Hepatocyte (in vitro differentiated cells): ENCODE results near the gene ABCC3. TPM values are rescaled to one million over a fixed set of nuclear protein-coding genes. Genes with fewer than 3 reads are reported as not detected.
A peak's percentile ranks its signal among the peaks of the same experiment; 100 is the strongest.

Source experiments
- DNase-seq: peaks from one replicate; pipeline ENCODE4 v3.0.0-alpha.2; 2016; ENCODE audit warnings: low spot score
- H2AFZ ChIP-seq: fragments of 200-600 bp; sonication (generic); 2 replicates; pipeline ENCODE4 v1.6.0; 2016; ENCODE audit warnings: antibody characterized with exemption, mild to moderate bottlenecking
- H3K27ac ChIP-seq: fragments of 200-600 bp; sonication (generic); 2 replicates; pipeline ENCODE4 v1.5.1; 2016; ENCODE audit warnings: mild to moderate bottlenecking
- H3K27me3 ChIP-seq: fragments of 200-600 bp; sonication (generic); 2 replicates; pipeline ENCODE4 v1.6.1; 2016
- H3K36me3 ChIP-seq: fragments of 200-600 bp; sonication (generic); replicated peaks from 2 replicates; pipeline ENCODE4 v1.5.1; 2016; ENCODE audit warnings: low read depth; ENCODE audit not compliant: insufficient read depth
- H3K4me1 ChIP-seq: fragments of 200-600 bp; sonication (generic); 2 replicates; pipeline ENCODE4 v1.5.1; 2016; ENCODE audit warnings: mild to moderate bottlenecking, moderate library complexity; ENCODE audit not compliant: insufficient read depth
- H3K4me2 ChIP-seq: fragments of 200-600 bp; sonication (generic); 2 replicates; pipeline ENCODE4 v1.6.0; 2016
- H3K4me3 ChIP-seq: fragments of 200-600 bp; sonication (generic); 2 replicates; pipeline ENCODE4 v1.5.1; 2016; ENCODE audit warnings: mild to moderate bottlenecking
- H3K79me2 ChIP-seq: fragments of 200-600 bp; sonication (generic); 2 replicates; pipeline ENCODE4 v1.6.0; 2017; ENCODE audit warnings: mild to moderate bottlenecking
- H3K9me2 ChIP-seq: fragments of 200-600 bp; sonication (generic); replicated peaks from 2 replicates; pipeline ENCODE4 v1.6.0; 2017; ENCODE audit warnings: mild to moderate bottlenecking; ENCODE audit not compliant: insufficient read depth
- H3K9me3 ChIP-seq: fragments of 200-600 bp; sonication (generic); 2 replicates; pipeline ENCODE4 v1.5.1; 2016; ENCODE audit warnings: low read depth, mild to moderate bottlenecking
- H4K20me1 ChIP-seq: fragments of 200-600 bp; sonication (generic); 2 replicates; pipeline ENCODE4 v1.6.0; 2016; ENCODE audit warnings: mild to moderate bottlenecking; ENCODE audit not compliant: insufficient read depth, poor library complexity, severe bottlenecking
- EZH2 ChIP-seq: fragments of 200-600 bp; sonication (generic); IDR thresholded peaks from 2 replicates; pipeline ENCODE4 v1.6.1; 2016; ENCODE audit warnings: antibody characterized with exemption, mild to moderate bottlenecking, borderline replicate concordance
- EZH2phosphoT487 ChIP-seq: fragments of 200-600 bp; sonication (generic); IDR thresholded peaks from one replicate; pipeline ENCODE4 v1.6.1; 2018; ENCODE audit warnings: antibody characterized with exemption, mild to moderate bottlenecking, low read depth, moderate library complexity; ENCODE audit not compliant: unreplicated experiment, severe bottlenecking
- WGBS: methylation state at CpG from one replicate; pipeline ENCODE4 v1.1.6; 2016; ENCODE audit warnings: low lambda C conversion rate; ENCODE audit errors: missing lambda C conversion rate; 5-methylcytosine and 5-hydroxymethylcytosine counted together
- polyA plus RNA-seq: library from polyadenylated mRNA; unstranded; fragments of >200 nt; fragmentation: Nextera tagmentation; extraction: Ambion mirVana; gene quantifications from 2 replicates; pipeline ENCODE4 v1.2.1, GENCODE V29; 2016
- total RNA-seq: library from RNA; depleted of rRNA; stranded (reverse); fragments of >200 nt; gene quantifications from 2 replicates; pipeline ENCODE4 v1.2.3, GENCODE V29; 2014
- TF ChIP-seq, protein P1 (sequence below): fragments of 200-600 bp; sonication (generic); IDR thresholded peaks from 2 replicates; pipeline ENCODE4 v1.5.1; 2016; ENCODE audit warnings: antibody characterized with exemption, mild to moderate bottlenecking; ENCODE audit not compliant: poor library complexity

ABCC3 gene
- total and polyA plus RNA-seq, 2 experiments from 2014 or later = 16.9 to 18.1 TPM

DNA sequence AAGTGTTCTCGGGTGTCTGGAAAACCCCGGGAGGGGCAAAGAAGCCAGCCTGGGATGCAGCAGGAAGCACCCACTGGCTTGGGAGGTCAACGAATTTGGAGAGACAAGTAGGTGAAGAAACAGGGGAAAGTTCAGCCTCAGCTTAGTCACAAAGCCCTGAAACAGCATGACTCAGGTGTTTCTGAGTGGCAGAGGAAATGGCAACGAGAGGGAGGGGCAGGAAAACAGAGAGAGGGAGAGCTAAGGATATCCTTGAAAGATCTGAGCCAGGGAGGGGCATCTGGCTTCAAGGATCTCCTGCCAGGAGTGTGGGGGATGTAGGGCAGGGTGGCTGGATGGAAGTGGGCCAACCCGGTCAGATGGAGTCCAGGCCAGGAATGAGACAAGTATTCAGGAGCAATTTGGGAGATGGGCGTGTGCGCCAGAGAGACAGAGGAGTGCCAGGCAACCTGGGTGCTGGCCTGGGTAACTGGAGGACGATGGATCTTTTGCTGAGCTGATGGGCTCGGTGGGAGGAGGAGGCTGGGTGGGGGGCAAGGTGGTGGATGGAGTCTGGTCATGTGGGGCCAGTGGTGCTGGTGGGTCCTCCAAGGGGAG, 27.2 kb downstream of the ABCC3 start:
- no peaks in the 10 kb centered on the region for H3K27me3 ChIP-seq
- peak; percentile 80 for DNase-seq
- no peaks in the 10 kb centered on the region for H3K36me3 ChIP-seq
- H3K4me2 ChIP-seq = peak overlapping the region; percentile 18
- no peaks in the 10 kb centered on the region for H3K79me2 ChIP-seq
- no peaks in the 10 kb centered on the region for H3K9me2 ChIP-seq
- peak overlapping the region; percentile 81 for H3K27ac ChIP-seq
- H2AFZ ChIP-seq = no peak overlapping the region
- peaks cover 22% of the 10 kb centered on the region for H3K4me1 ChIP-seq
- TF ChIP-seq, protein P1, sequence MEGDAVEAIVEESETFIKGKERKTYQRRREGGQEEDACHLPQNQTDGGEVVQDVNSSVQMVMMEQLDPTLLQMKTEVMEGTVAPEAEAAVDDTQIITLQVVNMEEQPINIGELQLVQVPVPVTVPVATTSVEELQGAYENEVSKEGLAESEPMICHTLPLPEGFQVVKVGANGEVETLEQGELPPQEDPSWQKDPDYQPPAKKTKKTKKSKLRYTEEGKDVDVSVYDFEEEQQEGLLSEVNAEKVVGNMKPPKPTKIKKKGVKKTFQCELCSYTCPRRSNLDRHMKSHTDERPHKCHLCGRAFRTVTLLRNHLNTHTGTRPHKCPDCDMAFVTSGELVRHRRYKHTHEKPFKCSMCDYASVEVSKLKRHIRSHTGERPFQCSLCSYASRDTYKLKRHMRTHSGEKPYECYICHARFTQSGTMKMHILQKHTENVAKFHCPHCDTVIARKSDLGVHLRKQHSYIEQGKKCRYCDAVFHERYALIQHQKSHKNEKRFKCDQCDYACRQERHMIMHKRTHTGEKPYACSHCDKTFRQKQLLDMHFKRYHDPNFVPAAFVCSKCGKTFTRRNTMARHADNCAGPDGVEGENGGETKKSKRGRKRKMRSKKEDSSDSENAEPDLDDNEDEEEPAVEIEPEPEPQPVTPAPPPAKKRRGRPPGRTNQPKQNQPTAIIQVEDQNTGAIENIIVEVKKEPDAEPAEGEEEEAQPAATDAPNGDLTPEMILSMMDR = no peak
- TF ChIP-seq EZH2 (no peak), EZH2phosphoT487 (no peak)
- 62% methylated on average over 9 of the region's 9 CpGs for WGBS
- H3K9me3 ChIP-seq = no peaks in the 10 kb centered on the region
- no peaks in the 10 kb centered on the region for H4K20me1 ChIP-seq
- H3K4me3 ChIP-seq = no peak overlapping the region

DNA sequence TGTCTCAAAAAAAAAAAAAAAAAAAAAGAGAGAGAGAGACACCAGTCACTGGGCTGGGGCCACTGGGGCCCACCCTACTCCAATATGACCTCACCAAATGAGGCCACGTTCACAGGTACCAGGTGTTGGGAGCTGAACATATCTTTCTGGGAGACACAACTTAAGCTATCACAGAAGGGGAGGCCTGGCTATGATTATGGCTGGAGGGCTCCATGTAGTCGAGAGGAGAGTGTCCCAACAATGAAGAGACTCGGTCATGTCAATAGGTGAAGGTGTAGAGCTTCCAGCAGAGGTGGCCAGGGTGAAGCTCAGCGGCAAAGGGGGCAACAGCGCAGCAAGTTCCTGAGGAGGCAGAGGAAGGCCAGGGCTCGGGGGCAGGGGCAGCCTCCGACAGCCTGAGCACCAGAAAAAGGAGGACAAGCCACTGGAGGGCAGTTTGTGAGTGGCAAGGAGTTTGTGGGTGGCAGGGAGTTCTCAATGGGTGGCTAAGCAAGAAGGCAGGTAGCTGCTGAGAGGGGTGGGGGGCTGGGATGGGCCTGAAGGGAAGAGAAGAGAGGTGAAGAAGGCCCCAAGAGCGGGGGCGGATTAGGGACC, 28.0 kb downstream of the ABCC3 start:
- DNase-seq = no peak
- peaks cover 22% of the 10 kb centered on the region for H3K4me1 ChIP-seq
- H3K79me2 ChIP-seq = no peaks in the 10 kb centered on the region
- TF ChIP-seq, protein P1 = no peak
- TF ChIP-seq EZH2 (no peak), EZH2phosphoT487 (no peak)
- H3K27me3 ChIP-seq = no peaks in the 10 kb centered on the region
- H3K9me3 ChIP-seq = no peaks in the 10 kb centered on the region
- no peaks in the 10 kb centered on the region for H3K9me2 ChIP-seq
- H3K4me3 ChIP-seq = no peak overlapping the region
- H4K20me1 ChIP-seq = no peaks in the 10 kb centered on the region
- H3K36me3 ChIP-seq = no peaks in the 10 kb centered on the region
- no peak overlapping the region for H3K27ac ChIP-seq
- H2AFZ ChIP-seq = no peak overlapping the region
- WGBS = 93% methylated on average over 9 of the region's 9 CpGs
- no peak overlapping the region for H3K4me2 ChIP-seq

DNA sequence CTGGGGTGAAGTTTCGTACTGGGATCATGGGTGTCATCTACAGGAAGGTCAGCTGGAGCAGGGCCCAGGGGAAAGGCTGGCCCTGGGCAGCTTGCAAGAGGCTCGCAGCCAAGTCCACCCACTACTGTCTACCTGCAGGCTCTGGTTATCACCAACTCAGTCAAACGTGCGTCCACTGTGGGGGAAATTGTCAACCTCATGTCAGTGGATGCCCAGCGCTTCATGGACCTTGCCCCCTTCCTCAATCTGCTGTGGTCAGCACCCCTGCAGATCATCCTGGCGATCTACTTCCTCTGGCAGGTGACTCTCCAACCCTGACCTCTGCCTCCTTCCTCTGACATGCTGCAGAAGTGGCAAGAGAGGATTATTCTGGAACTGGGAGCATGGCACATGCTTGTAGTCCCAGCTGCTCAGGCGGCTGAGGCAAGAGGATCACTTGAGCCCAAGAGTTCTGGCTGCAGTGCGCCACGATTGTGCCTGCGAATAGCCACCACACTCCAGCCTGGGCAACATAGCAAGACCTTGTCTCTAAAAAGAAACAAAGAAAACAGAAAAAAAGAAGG, 29.2 kb downstream of the ABCC3 start:
- peak; percentile 46 for DNase-seq
- Histone ChIP-seq H3K9me2 (no peaks in the 10 kb centered on the region), H3K27me3 (no peaks in the 10 kb centered on the region), H3K4me2 (no peak overlapping the region), H4K20me1 (no peaks in the 10 kb centered on the region), H3K4me1 (peaks cover 22% of the 10 kb centered on the region), H3K9me3 (no peaks in the 10 kb centered on the region), H3K27ac (peak overlapping the region; percentile 16), H2AFZ (no peak overlapping the region), H3K4me3 (no peak overlapping the region), H3K36me3 (no peaks in the 10 kb centered on the region), H3K79me2 (no peaks in the 10 kb centered on the region)
- TF ChIP-seq EZH2phosphoT487 (no peak), EZH2 (no peak)
- TF ChIP-seq, protein P1 = no peak
- WGBS = 93% methylated on average over 10 of the region's 10 CpGs
